ENCODE measurements around the gene OR1F1.

- no peak for TF ChIP-seq PATZ1 (CRISPR knock-in tag; IDR thresholded peaks at IDR 0.05; ENCODE audit: borderline replicate concordance)
- TF ChIP-seq RARB (CRISPR knock-in tag; IDR thresholded peaks at IDR 0.05): no peak
Observed at GRCh38 chr16:3141781-3142311, 46.2 kb upstream of the OR1F1 start.
